ENCODE measurements around the gene SLC35F1.

The SLC35F1 gene

GRCh38 chr6:118101831-118102345 is 194.8 kb downstream of the SLC35F1 start:
- H3K36me3 ChIP-seq (ENCODE audit: control insufficient read depth in 4 of 4, insufficient read depth in 4 of 4, low read length in 3 of 4): no peaks in the 10 kb centered on the region

DNA sequence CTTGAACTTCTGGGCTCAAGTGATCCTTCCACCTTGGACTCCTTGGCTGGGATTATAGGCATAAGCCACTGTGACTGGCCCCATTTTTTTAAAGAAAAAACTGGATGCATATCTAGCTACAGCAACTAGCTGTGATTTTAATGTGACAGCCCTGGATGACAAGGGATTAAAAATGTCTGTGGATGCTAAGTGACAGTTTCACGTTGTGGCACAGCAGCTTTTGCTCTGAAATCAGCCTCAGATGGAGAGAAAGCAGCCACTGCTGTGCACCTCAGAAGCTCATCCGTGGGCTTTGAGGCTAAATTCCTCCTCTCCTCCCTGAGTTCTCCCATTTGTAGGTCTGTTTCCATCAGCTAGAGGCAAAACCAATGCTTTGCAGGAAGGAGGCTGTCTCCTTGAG is 195.3 kb downstream of the SLC35F1 start:
- peaks cover 0 to 1% (median 0%) of the 10 kb centered on the region in 5 experiments for H3K27me3 ChIP-seq (replicated peaks in 2 of 5; ENCODE audit: control insufficient read depth in 4 of 5, insufficient read depth in 5 of 5, low read length in 4 of 5)
- no peak overlapping the region for H3K27ac ChIP-seq (ENCODE audit: insufficient read depth in 1 of 2, low read depth in 1 of 2, low read length in 2 of 2, poor library complexity in 1 of 2, severe bottlenecking in 2 of 2)
- POLR2A ChIA-PET: no interaction called here
- H3K9me3 ChIP-seq (ENCODE audit: control extremely low read depth in 1 of 5, control insufficient read depth in 4 of 5, insufficient read depth in 2 of 5, low read depth in 1 of 5, low read length in 4 of 5): peaks cover 0 to 2% (median 0%) of the 10 kb centered on the region in 5 experiments
- no peak overlapping the region for H3K4me3 ChIP-seq (ENCODE audit: control insufficient read depth in 1 of 7, extremely low read depth in 1 of 7, insufficient read depth in 4 of 7, low read depth in 2 of 7, low read length in 6 of 7)
- H3K4me1 ChIP-seq (ENCODE audit: control extremely low read depth in 1 of 4, control insufficient read depth in 4 of 4, insufficient read depth in 4 of 4, low read length in 3 of 4): no peaks in the 10 kb centered on the region
- no peak for DNase-seq
- no peaks in the 10 kb centered on the region for H3K36me3 ChIP-seq (ENCODE audit: control insufficient read depth in 4 of 4, insufficient read depth in 4 of 4, low read length in 3 of 4)
- 72% methylated on average over 2 of the region's 2 CpGs for WGBS (ENCODE audit: insufficient coverage)
- CTCF ChIA-PET: no interaction called here

More at GRCh38 chr6:118101831-118102345, 194.8 kb downstream of the SLC35F1 start:
- CTCF ChIA-PET: no interaction called here
- no peak for DNase-seq
- Histone ChIP-seq H3K4me1 (ENCODE audit: control extremely low read depth in 1 of 4, control insufficient read depth in 4 of 4, insufficient read depth in 4 of 4, low read length in 3 of 4) (no peaks in the 10 kb centered on the region), H3K27ac (ENCODE audit: insufficient read depth in 1 of 2, low read depth in 1 of 2, low read length in 2 of 2, poor library complexity in 1 of 2, severe bottlenecking in 2 of 2) (no peak overlapping the region), H3K4me3 (ENCODE audit: control insufficient read depth in 1 of 7, extremely low read depth in 1 of 7, insufficient read depth in 4 of 7, low read depth in 2 of 7, low read length in 6 of 7) (no peak overlapping the region), H3K27me3 (replicated peaks in 2 of 5; ENCODE audit: control insufficient read depth in 4 of 5, insufficient read depth in 5 of 5, low read length in 4 of 5) (peaks cover 0 to 1% (median 0%) of the 10 kb centered on the region in 5 experiments), H3K9me3 (ENCODE audit: control extremely low read depth in 1 of 5, control insufficient read depth in 4 of 5, insufficient read depth in 2 of 5, low read depth in 1 of 5, low read length in 4 of 5) (peaks cover 0 to 2% (median 0%) of the 10 kb centered on the region in 5 experiments)
- 57% methylated on average over 3 of the region's 4 CpGs for WGBS (ENCODE audit: insufficient coverage)
- POLR2A ChIA-PET: no interaction called here

GRCh38 chr6:118103381-118104146 is 196.5 kb downstream of the SLC35F1 start:
- Histone ChIP-seq H3K4me3 (ENCODE audit: control insufficient read depth in 1 of 7, extremely low read depth in 1 of 7, insufficient read depth in 4 of 7, low read depth in 2 of 7, low read length in 6 of 7) (no peak overlapping the region), H3K36me3 (ENCODE audit: control insufficient read depth in 4 of 4, insufficient read depth in 4 of 4, low read length in 3 of 4) (no peaks in the 10 kb centered on the region), H3K4me1 (ENCODE audit: control extremely low read depth in 1 of 4, control insufficient read depth in 4 of 4, insufficient read depth in 4 of 4, low read length in 3 of 4) (no peaks in the 10 kb centered on the region), H3K27ac (ENCODE audit: insufficient read depth in 1 of 2, low read depth in 1 of 2, low read length in 2 of 2, poor library complexity in 1 of 2, severe bottlenecking in 2 of 2) (no peak overlapping the region), H3K27me3 (replicated peaks in 2 of 5; ENCODE audit: control insufficient read depth in 4 of 5, insufficient read depth in 5 of 5, low read length in 4 of 5) (peaks cover 0 to 1% (median 0%) of the 10 kb centered on the region in 5 experiments), H3K9me3 (ENCODE audit: control extremely low read depth in 1 of 5, control insufficient read depth in 4 of 5, insufficient read depth in 2 of 5, low read depth in 1 of 5, low read length in 4 of 5) (peaks cover 0 to 2% (median 0%) of the 10 kb centered on the region in 5 experiments)
- no peak for DNase-seq
- WGBS (ENCODE audit: insufficient coverage): 79% methylated on average over 4 of the region's 5 CpGs
- ChIA-PET CTCF (no interaction called here), POLR2A (no interaction called here)

DNA sequence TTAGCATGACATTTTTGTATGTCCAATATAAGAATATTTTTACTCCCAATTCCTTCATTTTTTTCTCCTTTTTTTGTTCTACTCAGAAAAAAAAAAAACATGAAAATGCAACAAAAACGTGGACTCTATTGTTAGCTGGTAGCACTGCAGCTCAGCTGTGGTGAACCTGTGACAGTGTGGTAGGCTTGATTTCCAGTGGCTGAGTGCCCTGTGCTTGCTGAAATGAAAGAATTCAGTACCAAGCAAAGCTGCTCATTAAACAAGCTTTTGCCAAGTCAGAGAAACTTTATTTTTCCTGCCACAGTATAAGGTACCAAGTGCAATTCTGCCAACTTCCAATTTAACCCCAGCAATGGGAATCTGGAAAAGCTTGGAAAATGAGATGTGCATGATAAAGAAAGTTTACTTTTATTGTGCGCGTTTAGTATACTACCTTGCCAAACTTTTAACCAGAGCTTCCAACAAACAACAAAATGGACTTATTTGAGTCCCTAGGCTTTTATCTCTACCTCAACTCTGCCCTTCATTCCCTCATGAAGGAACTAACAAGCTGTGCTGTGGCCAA is 215.2 kb downstream of the SLC35F1 start:
- 43% methylated on average over 1 of the region's 3 CpGs for WGBS (ENCODE audit: insufficient coverage)
- POLR2A ChIA-PET: no interaction called here
- no peaks in the 10 kb centered on the region for H3K4me1 ChIP-seq (ENCODE audit: control extremely low read depth in 1 of 4, control insufficient read depth in 4 of 4, insufficient read depth in 4 of 4, low read length in 3 of 4)

GRCh38 chr6:118122801-118123200 is 215.7 kb downstream of the SLC35F1 start:
- Histone ChIP-seq H3K27ac (ENCODE audit: insufficient read depth in 1 of 2, low read depth in 1 of 2, low read length in 2 of 2, poor library complexity in 1 of 2, severe bottlenecking in 2 of 2) (no peak overlapping the region), H3K36me3 (ENCODE audit: control insufficient read depth in 4 of 4, insufficient read depth in 4 of 4, low read length in 3 of 4) (no peaks in the 10 kb centered on the region), H3K4me1 (ENCODE audit: control extremely low read depth in 1 of 4, control insufficient read depth in 4 of 4, insufficient read depth in 4 of 4, low read length in 3 of 4) (no peaks in the 10 kb centered on the region), H3K4me3 (ENCODE audit: control insufficient read depth in 1 of 7, extremely low read depth in 1 of 7, insufficient read depth in 4 of 7, low read depth in 2 of 7, low read length in 6 of 7) (no peak overlapping the region), H3K9me3 (ENCODE audit: control extremely low read depth in 1 of 5, control insufficient read depth in 4 of 5, insufficient read depth in 2 of 5, low read depth in 1 of 5, low read length in 4 of 5) (no peaks in the 10 kb centered on the region), H3K27me3 (replicated peaks in 2 of 5; ENCODE audit: control insufficient read depth in 4 of 5, insufficient read depth in 5 of 5, low read length in 4 of 5) (no peaks in the 10 kb centered on the region)
- ChIA-PET POLR2A (no interaction called here), CTCF (interaction anchor here (1.0 kb wide), 1 partner anchor 9 kb away, joined by 3 read pairs; no protein-coding TSS in a partner anchor)
- DNase-seq: no peak
- no CpG with 5 or more reads among the region's 1 CpG for WGBS (ENCODE audit: insufficient coverage)

More for the DNA sequence above, 215.2 kb downstream of the SLC35F1 start:
- Histone ChIP-seq H3K27me3 (replicated peaks in 2 of 5; ENCODE audit: control insufficient read depth in 4 of 5, insufficient read depth in 5 of 5, low read length in 4 of 5) (no peaks in the 10 kb centered on the region), H3K27ac (ENCODE audit: insufficient read depth in 1 of 2, low read depth in 1 of 2, low read length in 2 of 2, poor library complexity in 1 of 2, severe bottlenecking in 2 of 2) (no peak overlapping the region), H3K9me3 (ENCODE audit: control extremely low read depth in 1 of 5, control insufficient read depth in 4 of 5, insufficient read depth in 2 of 5, low read depth in 1 of 5, low read length in 4 of 5) (no peaks in the 10 kb centered on the region), H3K36me3 (ENCODE audit: control insufficient read depth in 4 of 4, insufficient read depth in 4 of 4, low read length in 3 of 4) (no peaks in the 10 kb centered on the region), H3K4me3 (ENCODE audit: control insufficient read depth in 1 of 7, extremely low read depth in 1 of 7, insufficient read depth in 4 of 7, low read depth in 2 of 7, low read length in 6 of 7) (no peak overlapping the region)
- no peak for DNase-seq
- CTCF ChIA-PET: no interaction called here

DNA sequence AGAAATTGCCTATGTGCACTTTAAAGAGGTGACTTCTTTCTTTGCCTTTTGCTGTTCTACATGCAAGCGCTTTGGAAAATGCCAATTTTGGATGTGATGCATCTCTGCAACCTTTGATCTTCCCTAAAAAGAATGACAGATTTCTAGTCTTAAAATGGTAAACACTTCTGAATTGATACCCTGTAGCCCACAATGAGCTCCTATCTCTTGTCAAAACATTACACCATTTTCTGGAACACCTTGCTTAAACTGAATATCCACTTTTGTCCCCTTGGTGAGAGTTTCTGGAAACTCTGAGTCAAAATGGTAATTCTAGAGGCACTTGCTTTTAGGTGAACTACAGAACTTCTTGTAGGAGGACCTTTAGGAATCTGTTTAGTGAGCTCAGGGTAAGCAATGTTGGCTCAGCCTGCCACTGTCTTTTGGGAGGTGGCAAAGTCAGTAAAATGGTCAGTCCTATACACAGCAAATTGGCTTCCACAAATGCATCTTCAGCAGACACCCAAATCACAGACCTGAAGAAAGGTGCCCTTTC is 216.5 kb downstream of the SLC35F1 start:
- H3K27me3 ChIP-seq (replicated peaks in 2 of 5; ENCODE audit: control insufficient read depth in 4 of 5, insufficient read depth in 5 of 5, low read length in 4 of 5): no peaks in the 10 kb centered on the region
- no peaks in the 10 kb centered on the region for H3K36me3 ChIP-seq (ENCODE audit: control insufficient read depth in 4 of 4, insufficient read depth in 4 of 4, low read length in 3 of 4)
- no peak for DNase-seq
- ChIA-PET POLR2A (no interaction called here), CTCF (interaction anchor here (1.0 kb wide), 1 partner anchor 9 kb away, joined by 3 read pairs; no protein-coding TSS in a partner anchor)
- WGBS (ENCODE audit: insufficient coverage): 100% methylated on average over 1 of the region's 1 CpG
- H3K4me3 ChIP-seq (ENCODE audit: control insufficient read depth in 1 of 7, extremely low read depth in 1 of 7, insufficient read depth in 4 of 7, low read depth in 2 of 7, low read length in 6 of 7): no peak overlapping the region
- H3K4me1 ChIP-seq (ENCODE audit: control extremely low read depth in 1 of 4, control insufficient read depth in 4 of 4, insufficient read depth in 4 of 4, low read length in 3 of 4): no peaks in the 10 kb centered on the region
- H3K27ac ChIP-seq (ENCODE audit: insufficient read depth in 1 of 2, low read depth in 1 of 2, low read length in 2 of 2, poor library complexity in 1 of 2, severe bottlenecking in 2 of 2): no peak overlapping the region
- H3K9me3 ChIP-seq (ENCODE audit: control extremely low read depth in 1 of 5, control insufficient read depth in 4 of 5, insufficient read depth in 2 of 5, low read depth in 1 of 5, low read length in 4 of 5): no peaks in the 10 kb centered on the region

- no CpG with 5 or more reads among the region's 2 CpGs for WGBS (ENCODE audit: insufficient coverage)
- no peaks in the 10 kb centered on the region for H3K27me3 ChIP-seq (replicated peaks in 2 of 5; ENCODE audit: control insufficient read depth in 4 of 5, insufficient read depth in 5 of 5, low read length in 4 of 5)
- no peaks in the 10 kb centered on the region for H3K4me1 ChIP-seq (ENCODE audit: control extremely low read depth in 1 of 4, control insufficient read depth in 4 of 4, insufficient read depth in 4 of 4, low read length in 3 of 4)
- no peak overlapping the region for H3K4me3 ChIP-seq (ENCODE audit: control insufficient read depth in 1 of 7, extremely low read depth in 1 of 7, insufficient read depth in 4 of 7, low read depth in 2 of 7, low read length in 6 of 7)
- ChIA-PET CTCF (no interaction called here), POLR2A (no interaction called here)
- no peak for DNase-seq
- no peaks in the 10 kb centered on the region for H3K9me3 ChIP-seq (ENCODE audit: control extremely low read depth in 1 of 5, control insufficient read depth in 4 of 5, insufficient read depth in 2 of 5, low read depth in 1 of 5, low read length in 4 of 5)
- no peaks in the 10 kb centered on the region for H3K36me3 ChIP-seq (ENCODE audit: control insufficient read depth in 4 of 4, insufficient read depth in 4 of 4, low read length in 3 of 4)
- H3K27ac ChIP-seq (ENCODE audit: insufficient read depth in 1 of 2, low read depth in 1 of 2, low read length in 2 of 2, poor library complexity in 1 of 2, severe bottlenecking in 2 of 2): no peak overlapping the region
These were observed 217.8 kb downstream of the SLC35F1 start for GRCh38 chr6:118124851-118125250.

Measured in common myeloid progenitor, CD34-positive (primary cell).